Heart right ventricle (tissue), 16 donors: ENCODE results near the gene TRABD2B. TPM values are rescaled to one million over a fixed set of nuclear protein-coding genes. Genes with fewer than 3 reads are reported as not detected.
A peak's percentile ranks its signal among the peaks of the same experiment; 100 is the strongest.

Experiments
- ATAC-seq, 8 donors: fragments of 200-7000 bp; cut with Tn5 transposase; one replicate each; pipeline ENCODE4 v1.9.1; 2020; ENCODE audit warnings: mild to moderate bottlenecking in 8 of 8, moderate library complexity in 8 of 8, moderate number of reproducible peaks in 1 of 8
- DNase-seq, 2 donors: peaks; one replicate each; pipeline ENCODE4 v3.0.0-alpha.2; 2020
- H3K27ac ChIP-seq, 10 donors: fragments of 200-600 bp; sonication (generic) in 2 of 10; one replicate each; pipeline versions ENCODE4 v1.5.0 to v1.8.0; 2020 to 2022; ENCODE audit warnings: mild to moderate bottlenecking in 3 of 10
- H3K27me3 ChIP-seq, 7 donors: fragments of 200-600 bp; one replicate each; pipeline ENCODE4 v1.8.0; 2021 to 2022; ENCODE audit warnings: mild to moderate bottlenecking in 2 of 7
- H3K36me3 ChIP-seq, 9 donors: fragments of 200-600 bp; sonication (generic) in 1 of 9; one replicate each; pipeline versions ENCODE4 v1.5.0 to v1.8.0; 2020 to 2022; ENCODE audit warnings: mild to moderate bottlenecking in 2 of 9
- H3K4me1 ChIP-seq, 9 donors: fragments of 200-600 bp; sonication (generic) in 1 of 9; one replicate each; pipeline versions ENCODE4 v1.5.0 to v1.8.0; 2020 to 2022; ENCODE audit warnings: mild to moderate bottlenecking in 4 of 9
- H3K4me3 ChIP-seq, 10 donors: fragments of 200-600 bp; sonication (generic) in 2 of 10; one replicate each; pipeline versions ENCODE4 v1.5.0 to v1.8.0; 2020 to 2022; ENCODE audit warnings: mild to moderate bottlenecking in 7 of 10, moderate library complexity in 2 of 10
- H3K9me3 ChIP-seq, 11 donors: fragments of 200-600 bp in 10 of 11; sonication (generic) in 2 of 11; one replicate each; pipeline versions ENCODE4 v1.5.0 to v1.8.0; 2013 to 2022; ENCODE audit warnings: mild to moderate bottlenecking in 2 of 11, control low read depth in 1 of 11, moderate library complexity in 1 of 11
- CTCF ChIP-seq, 9 donors: fragments of 200-600 bp; sonication (generic) in 2 of 9; IDR thresholded peaks; one replicate each; pipeline versions ENCODE4 v1.5.0 to v1.8.0; 2021 to 2022; ENCODE audit warnings: antibody characterized with exemption in 9 of 9, mild to moderate bottlenecking in 5 of 9, moderate library complexity in 1 of 9
- WGBS, 2 donors: extraction: QIAGEN DNeasy Blood & Tissue Kit; methylation state at CpG; one replicate each; pipeline ENCODE4 v1.1.7; 2013; ENCODE audit warnings: inconsistent platforms in 1 of 2; 5-methylcytosine and 5-hydroxymethylcytosine counted together
- intact Hi-C, 10 donors: fragments of 100-400 bp; cut with DNase I; formaldehyde crosslinking; loops; one replicate each; pipeline versions ENCODE4 v1.11.1 to v1.14.2; 2022
- polyA plus RNA-seq, 2 donors: library from polyadenylated mRNA; stranded (reverse); fragments of 200-250 nt; gene quantifications; one replicate each; pipeline ENCODE4 v1.2.3, GENCODE V29; 2013
- total RNA-seq, 10 donors: library from RNA; stranded (reverse); fragmentation: NEBNext Ultra II Directional in 3 of 10; extraction: Animal tissue kit (Norgen Biotek cat#: 25700) in 3 of 10; gene quantifications; one replicate each; pipeline versions ENCODE4 v1.2.1 to v1.2.4, GENCODE V29; 2021 to 2023
- donor health status: Arrhythmogenic right ventricular cardiomyopathy.
- donor health status: ischemic (EF 13 %, LVEDD 7.1; RV severe dilation, severe dysfunction).
- donor health status: healthy with polysubstance abuse.
- donor health status: DM: no; HTN: yes; CAD: no.
- donor health status: DM: no; HTN: no; CAD: no.
- donor health status: ischemic (EF 25% LVEDD 6.9; RV normal size, moderate dysfunction).
- donor health status: ischemic (EF 25% LVEDD 5.7; RV mildly dilated, moderate dysfunction).
- donor health status: healthy.
- donor health status: DM: yes; HTN: yes; CAD: no.
- donor health status: Ischemic cardiomyopathy.
- donor health status: ischemic (EF 35%, LVEDD 5.7; RV mildly dilated, moderate dysfunction).
- donor health status: nonischemic (EF 11% LVEDD 7.7; RV severe dilation, severe dysfunction).
- donor health status: DM: yes; HTN: yes; CAD: no.
- donor health status: PGD.
- donor health status: ischemic (EF 29% LVEDD 5.4; RV normal size, mild dysfunction).
- donor health status: nonischemic (EF 23%, LVEDD 6.1; RV moderate dilation, normal function).

The TRABD2B gene
- total and polyA plus RNA-seq, 12 donors = 0.21 to 1.1 (median 0.53) TPM

GRCh38 chr1:48019714-48020315 is 22.6 kb upstream of the TRABD2B start:
- no peaks in the 10 kb centered on the region for H3K9me3 ChIP-seq
- TF ChIP-seq CTCF (IDR thresholded peaks at IDR 0.05) = no peak
- intact Hi-C loops = no loop called here

GRCh38 chr1:48018799-48019198 is 21.6 kb upstream of the TRABD2B start:
- no peak for DNase-seq
- WGBS, 2 donors = 85 to 91% methylated on average over 5 of the region's 5 CpGs
- Histone ChIP-seq H3K9me3 (no peaks in the 10 kb centered on the region), H3K27me3 (peaks cover 0 to 11% (median 0%) of the 10 kb centered on the region in 7 donors), H3K27ac (no peak overlapping the region), H3K4me3 (no peak overlapping the region), H3K4me1 (peaks cover 0 to 12% (median 0%) of the 10 kb centered on the region in 9 donors), H3K36me3 (no peaks in the 10 kb centered on the region)
- no peak for TF ChIP-seq CTCF (IDR thresholded peaks at IDR 0.05)
- no peak for ATAC-seq
- intact Hi-C loops = no loop called here

More at GRCh38 chr1:48019714-48020315, 22.6 kb upstream of the TRABD2B start:
- Histone ChIP-seq H3K4me3 (no peak overlapping the region), H3K36me3 (no peaks in the 10 kb centered on the region), H3K27me3 (peaks cover 0 to 9% (median 0%) of the 10 kb centered on the region in 7 donors), H3K4me1 (peaks cover 0 to 12% (median 0%) of the 10 kb centered on the region in 9 donors), H3K27ac (peak overlapping the region in 4 of 10 donors; percentile 18 to 58 (median 32))
- ATAC-seq (peak; percentile 69 to 98 (median 90)), DNase-seq (peak; percentile 55 to 67)
- WGBS, 2 donors = 60 to 62% methylated on average over 6 of the region's 6 CpGs

GRCh38 chr1:48017716-48018115 is 20.5 kb upstream of the TRABD2B start:
- intact Hi-C loops = no loop called here
- Histone ChIP-seq H3K36me3 (no peaks in the 10 kb centered on the region), H3K4me3 (no peak overlapping the region), H3K27me3 (peaks cover 0 to 11% (median 0%) of the 10 kb centered on the region in 7 donors), H3K27ac (no peak overlapping the region), H3K9me3 (no peaks in the 10 kb centered on the region), H3K4me1 (peaks cover 0 to 12% (median 0%) of the 10 kb centered on the region in 9 donors)
- DNase-seq (no peak), ATAC-seq (peak in 1 of 8 donors; percentile 23)
- no peak for TF ChIP-seq CTCF (IDR thresholded peaks at IDR 0.05)
- 66 to 68% methylated on average over 4 of the region's 4 CpGs for WGBS, 2 donors

- Histone ChIP-seq H3K27ac (no peak overlapping the region), H3K27me3 (peaks cover 0 to 15% (median 0%) of the 10 kb centered on the region in 7 donors), H3K4me1 (peaks cover 0 to 12% (median 0%) of the 10 kb centered on the region in 9 donors), H3K4me3 (no peak overlapping the region), H3K9me3 (no peaks in the 10 kb centered on the region), H3K36me3 (no peaks in the 10 kb centered on the region)
- intact Hi-C loops = no loop called here
- no peak for ATAC-seq
- DNase-seq = no peak
- WGBS, 2 donors = 70 to 77% methylated on average over 7 of the region's 7 CpGs
- TF ChIP-seq CTCF (IDR thresholded peaks at IDR 0.05) = no peak
Observed at GRCh38 chr1:48016515-48016914, 19.3 kb upstream of the TRABD2B start.
